Lower leg skin (tissue), 4 donors: ENCODE data around the gene CCNJ. TPM values are rescaled to one million over a fixed set of nuclear protein-coding genes. Genes with fewer than 3 reads are reported as not detected.
"Not testable (repeated sequence)": the region's sequence is repeated elsewhere in the genome, so short reads cannot be mapped to it uniquely, and the experiment has no call there.

Source experiments
- DNase-seq, 2 donors: peaks; one replicate each; pipeline ENCODE4 v3.0.0-alpha.2; 2019; ENCODE audit warnings: low spot score in 2 of 2
- H3K4me3 ChIP-seq: fragments of 200-600 bp; sonication (generic); 2 replicates; pipeline ENCODE4 v1.5.1; 2017; ENCODE audit warnings: mild to moderate bottlenecking, low read depth; ENCODE audit not compliant: poor library complexity, severe bottlenecking
- POLR2A ChIP-seq, 2 donors: fragments of 450-650 bp; IDR thresholded peaks; one replicate each; pipeline ENCODE4 v1.6.1; 2016 to 2017; ENCODE audit warnings: antibody characterized with exemption in 2 of 2, mild to moderate bottlenecking in 1 of 2, moderate library complexity in 1 of 2
- WGBS, 2 donors: methylation state at CpG; one replicate each; pipeline ENCODE4 v1.1.5; 2018; 5-methylcytosine and 5-hydroxymethylcytosine counted together
- intact Hi-C: fragments of 100-400 bp; cut with DNase I; formaldehyde crosslinking; loops from one replicate; pipeline ENCODE4 v1.15.0; 2023; ENCODE audit warnings: low total_unique reads
- total RNA-seq, 4 donors: library from RNA; depleted of rRNA; stranded (reverse); fragments of >200 nt; gene quantifications; one replicate each; pipeline ENCODE4 v1.1.0, GENCODE V29; 2016
- TF ChIP-seq, protein P1 (sequence below), 3 donors: fragments of 450-650 bp; IDR thresholded peaks; one replicate each; pipeline ENCODE4 v1.5.1; 2016; ENCODE audit warnings: antibody characterized with exemption in 3 of 3, mild to moderate bottlenecking in 3 of 3, moderate library complexity in 2 of 3

CCNJ gene
- total RNA-seq, 4 donors from 2014 or later = 2.1 to 3.6 (median 3.0) TPM

DNA sequence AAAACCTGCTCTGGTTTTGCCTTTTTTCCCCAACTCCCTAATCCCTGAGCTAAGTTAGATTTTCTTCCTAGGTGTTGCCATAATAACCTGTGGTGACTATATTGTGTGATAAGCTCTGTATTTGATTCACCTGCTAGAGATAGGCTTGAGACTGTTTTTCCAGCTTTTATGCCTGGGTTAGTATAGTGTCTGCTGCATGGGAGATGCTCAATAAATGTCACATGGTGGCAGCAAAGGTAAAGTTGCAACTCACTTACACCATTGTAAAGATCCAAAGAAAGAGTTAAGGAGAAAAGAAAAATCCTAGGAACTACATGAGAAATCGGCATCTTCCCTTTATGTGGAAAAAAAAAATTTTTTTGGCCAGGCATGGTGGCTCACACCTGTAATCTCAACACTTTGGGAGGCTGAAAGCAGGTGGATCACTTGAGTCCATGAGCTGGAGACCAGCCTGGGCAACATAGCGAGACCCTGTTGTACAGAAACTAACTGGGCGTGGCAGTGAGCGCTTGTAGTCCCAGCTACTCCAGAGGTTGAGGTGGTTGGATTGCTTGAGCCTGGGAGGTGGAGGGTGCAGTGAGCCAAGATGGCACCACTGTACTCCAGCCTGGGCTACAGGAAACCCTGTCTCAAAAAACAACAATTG lies 3.7 kb downstream of the CCNJ start:
- intact Hi-C loops = no loop called here
- TF ChIP-seq, protein P1, sequence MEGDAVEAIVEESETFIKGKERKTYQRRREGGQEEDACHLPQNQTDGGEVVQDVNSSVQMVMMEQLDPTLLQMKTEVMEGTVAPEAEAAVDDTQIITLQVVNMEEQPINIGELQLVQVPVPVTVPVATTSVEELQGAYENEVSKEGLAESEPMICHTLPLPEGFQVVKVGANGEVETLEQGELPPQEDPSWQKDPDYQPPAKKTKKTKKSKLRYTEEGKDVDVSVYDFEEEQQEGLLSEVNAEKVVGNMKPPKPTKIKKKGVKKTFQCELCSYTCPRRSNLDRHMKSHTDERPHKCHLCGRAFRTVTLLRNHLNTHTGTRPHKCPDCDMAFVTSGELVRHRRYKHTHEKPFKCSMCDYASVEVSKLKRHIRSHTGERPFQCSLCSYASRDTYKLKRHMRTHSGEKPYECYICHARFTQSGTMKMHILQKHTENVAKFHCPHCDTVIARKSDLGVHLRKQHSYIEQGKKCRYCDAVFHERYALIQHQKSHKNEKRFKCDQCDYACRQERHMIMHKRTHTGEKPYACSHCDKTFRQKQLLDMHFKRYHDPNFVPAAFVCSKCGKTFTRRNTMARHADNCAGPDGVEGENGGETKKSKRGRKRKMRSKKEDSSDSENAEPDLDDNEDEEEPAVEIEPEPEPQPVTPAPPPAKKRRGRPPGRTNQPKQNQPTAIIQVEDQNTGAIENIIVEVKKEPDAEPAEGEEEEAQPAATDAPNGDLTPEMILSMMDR (IDR thresholded peaks at IDR 0.05) = no peak
- TF ChIP-seq POLR2A (IDR thresholded peaks at IDR 0.05) = no peak
- WGBS, 2 donors = 93 to 94% methylated on average over 4 of the region's 4 CpGs
- DNase-seq = no peak
- no peak overlapping the region for H3K4me3 ChIP-seq

DNA sequence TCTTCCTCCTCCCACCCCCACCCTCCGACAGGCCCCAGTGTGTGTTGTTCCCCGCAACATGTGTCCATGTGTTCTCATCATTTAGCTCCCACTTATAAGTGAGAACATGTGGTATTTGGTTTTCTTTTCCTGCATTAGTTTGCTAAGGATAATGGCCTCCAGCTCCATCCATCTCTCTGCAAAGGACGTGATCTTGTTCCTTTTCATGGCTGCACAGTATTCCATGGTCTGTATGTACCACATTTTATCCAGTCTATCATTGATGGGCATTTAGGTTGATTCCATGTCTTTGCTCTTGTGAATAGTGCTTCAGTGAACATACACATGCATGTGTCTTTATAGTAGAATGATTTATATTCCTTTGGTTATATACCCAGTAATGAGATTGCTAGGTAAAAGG lies 4.5 kb downstream of the CCNJ start:
- H3K4me3 ChIP-seq, intact Hi-C loops, DNase-seq: not testable (repeated sequence)
- WGBS, 2 donors = 91 to 95% methylated on average over 3 of the region's 3 CpGs

DNA sequence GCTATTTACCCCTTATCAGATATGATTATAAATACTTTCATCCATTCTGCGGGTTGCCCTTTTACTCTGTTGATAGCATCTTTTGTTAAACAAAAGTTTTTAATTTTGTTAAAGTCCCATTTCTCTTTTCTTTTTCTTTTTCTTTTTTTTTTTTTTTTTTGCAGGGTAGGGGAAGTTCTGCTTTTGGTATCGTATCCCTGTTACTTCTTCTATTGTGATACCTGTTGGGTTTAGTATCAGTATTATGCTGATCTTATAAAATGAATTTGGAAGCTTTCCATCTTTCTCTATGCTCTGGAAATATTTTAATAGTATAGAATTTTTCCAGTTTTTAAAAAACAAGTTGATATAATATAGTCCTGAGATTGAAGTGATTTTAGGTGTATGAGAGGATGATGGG lies 6.0 kb downstream of the CCNJ start:
- intact Hi-C loops = no loop called here
- H3K4me3 ChIP-seq = no peak overlapping the region
- no peak for DNase-seq
- 88 to 89% methylated on average over 2 of the region's 2 CpGs for WGBS, 2 donors
- TF ChIP-seq, protein P1 (IDR thresholded peaks at IDR 0.05) = no peak
- TF ChIP-seq POLR2A (IDR thresholded peaks at IDR 0.05) = no peak

DNA sequence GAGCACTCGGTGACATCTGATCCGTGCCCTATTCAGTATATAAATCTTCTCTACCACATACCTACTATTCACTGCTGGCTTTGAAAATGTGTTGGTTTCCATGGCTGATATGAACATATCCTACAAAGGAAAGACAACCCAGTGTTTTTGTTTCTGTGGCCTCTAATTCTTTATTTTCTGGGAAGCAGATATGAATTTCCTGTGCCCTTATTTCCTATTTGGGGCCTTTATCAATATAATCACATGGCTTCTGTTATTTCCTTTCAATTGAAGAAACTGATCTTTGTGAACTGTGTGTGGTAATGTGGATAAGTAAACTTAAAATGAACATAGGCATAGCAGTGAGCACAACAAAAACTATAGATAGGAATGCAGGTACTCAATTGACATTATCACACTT lies 10.6 kb downstream of the CCNJ start:
- TF ChIP-seq POLR2A (IDR thresholded peaks at IDR 0.05) = no peak
- TF ChIP-seq, protein P1 (IDR thresholded peaks at IDR 0.05) = no peak
- intact Hi-C loops = no loop called here
- no peak overlapping the region for H3K4me3 ChIP-seq
- DNase-seq = no peak
- 83 to 86% methylated on average over 2 of the region's 2 CpGs for WGBS, 2 donors

DNA sequence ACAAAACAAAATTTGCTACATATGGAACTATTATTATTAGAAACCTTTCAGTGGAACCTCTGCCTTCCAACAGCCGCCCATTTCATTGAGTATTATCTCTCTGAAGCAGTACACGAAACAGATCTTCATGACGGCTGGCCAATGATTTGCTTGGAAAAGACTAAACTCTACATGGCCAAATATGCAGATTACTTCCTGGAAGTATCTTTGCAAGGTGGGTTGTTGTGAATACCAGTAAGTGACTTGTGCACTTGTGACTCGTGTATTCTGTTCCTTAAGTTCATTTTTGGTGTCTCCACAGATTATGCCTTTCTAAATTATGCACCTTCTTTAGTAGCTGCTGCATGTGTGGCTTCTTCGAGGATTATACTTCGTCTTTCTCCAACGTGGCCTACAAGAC lies 13.4 kb downstream of the CCNJ start:
- DNase-seq = no peak
- TF ChIP-seq, protein P1 (IDR thresholded peaks at IDR 0.05) = no peak
- TF ChIP-seq POLR2A (IDR thresholded peaks at IDR 0.05) = no peak
- no peak overlapping the region for H3K4me3 ChIP-seq
- intact Hi-C loops = no loop called here
- 93 to 94% methylated on average over 7 of the region's 7 CpGs for WGBS, 2 donors

DNA sequence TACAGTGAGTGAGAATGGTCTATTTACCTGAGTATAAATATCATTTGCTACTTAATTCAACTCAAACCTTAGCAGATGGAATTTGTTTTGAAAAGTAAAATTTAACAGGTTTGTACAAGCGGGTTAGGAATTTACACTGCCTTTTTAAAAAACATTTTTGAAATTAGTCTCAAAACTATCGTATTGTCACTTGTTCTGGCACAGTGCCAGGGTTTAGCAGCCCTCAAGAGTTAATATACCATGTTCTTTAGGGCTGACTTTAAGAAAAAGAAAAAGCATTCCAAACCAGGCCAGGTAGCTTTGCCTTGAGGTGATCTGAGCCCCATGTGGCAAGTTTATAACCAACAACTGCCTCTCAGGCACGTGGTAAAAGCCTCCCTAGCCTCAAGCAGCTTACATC lies 17.8 kb downstream of the CCNJ start:
- DNase-seq = no peak
- H3K4me3 ChIP-seq = no peak overlapping the region
- intact Hi-C loops = no loop called here
- TF ChIP-seq, protein P1 (IDR thresholded peaks at IDR 0.05) = no peak
- TF ChIP-seq POLR2A (IDR thresholded peaks at IDR 0.05) = no peak
- WGBS, 2 donors = 82 to 92% methylated on average over 3 of the region's 3 CpGs
